ENCODE measurements around the gene HOXA1. TPM values are rescaled to one million over a fixed set of nuclear protein-coding genes. Genes with fewer than 3 reads are reported as not detected.

HOXA1 gene
- total RNA-seq, 1 experiment from 2014 or later = 8.8 TPM

- Histone ChIP-seq H3K9me3 (ENCODE audit: control insufficient read depth, insufficient read depth, low read depth, low read length) (no peaks in the 10 kb centered on the region), H3K4me3 (ENCODE audit: low read depth in 2 of 2, low read length in 2 of 2) (peak overlapping the region; percentile 85 to 93), H3K4me1 (ENCODE audit: control insufficient read depth, insufficient read depth, low read length) (peaks cover 57% of the 10 kb centered on the region), H3K36me3 (ENCODE audit: control insufficient read depth, insufficient read depth, low read length) (0 out of 2 replicates have a peak, but pooled peaks cover 3% of the 10 kb centered on the region), H3K27ac (ENCODE audit: low read length) (peak overlapping the region; percentile 67), H3K27me3 (ENCODE audit: control insufficient read depth, insufficient read depth, low read length) (no peaks in the 10 kb centered on the region)
- in situ Hi-C loops (cut with HindIII; ENCODE audit: low pct_unique_long_range_greater_than_20kb, low sequenced_read_pairs) (no loop called here), intact Hi-C loops (cut with micrococcal nuclease; ENCODE audit: unreplicated experiment) (loop anchor here (10.0 kb wide), 1 partner anchor 60 kb away; no protein-coding TSS in a partner anchor)
- no TSS peak for BruUV-seq (replicated peaks)
- CTCF ChIA-PET = interaction anchor here (0.6 to 1.1 kb wide), 4 partner anchors 10 to 231 kb away, joined by 3 to 7 read pairs (median 4); no protein-coding TSS in a partner anchor
- POLR2A ChIA-PET = interaction anchor here (0.7 to 1.7 kb wide), 2 partner anchors 20 to 230 kb away, joined by 3 to 4 read pairs; partner anchors contain the start of gene SKAP2
- no peak for ATAC-seq
- DNase-seq (ENCODE audit: low read depth, low spot score) = no peak
- no peak for TF ChIP-seq SIN3A (IDR thresholded peaks at IDR 0.05; ENCODE audit: borderline replicate concordance, insufficient read depth, low read depth, low read length)
- TF ChIP-seq TCF7L2 (IDR thresholded peaks at IDR 0.05; ENCODE audit: low read depth, low read length) = no peak
- TF ChIP-seq POLR2AphosphoS5 (IDR thresholded peaks at IDR 0.05; ENCODE audit: low read depth, low read length) = no peak
- no peak for TF ChIP-seq CTCF (IDR thresholded peaks at IDR 0.05)
- TF ChIP-seq REST (IDR thresholded peaks at IDR 0.05; ENCODE audit: insufficient read depth in 1 of 2, low read depth in 2 of 2, low read length in 1 of 2) = no peak
Observed at GRCh38 chr7:27094304-27095049, 1.3 kb downstream of the HOXA1 start.

- BruUV-seq (replicated peaks) = no TSS peak
- Histone ChIP-seq H3K36me3 (ENCODE audit: control insufficient read depth, insufficient read depth, low read length) (no peaks in the 10 kb centered on the region), H3K4me1 (ENCODE audit: control insufficient read depth, insufficient read depth, low read length) (peaks cover 51% of the 10 kb centered on the region), H3K27ac (ENCODE audit: low read length) (peak overlapping the region; percentile 71), H3K27me3 (ENCODE audit: control insufficient read depth, insufficient read depth, low read length) (no peaks in the 10 kb centered on the region), H3K9me3 (ENCODE audit: control insufficient read depth, insufficient read depth, low read depth, low read length) (no peaks in the 10 kb centered on the region), H3K4me3 (ENCODE audit: low read depth in 2 of 2, low read length in 2 of 2) (no peak overlapping the region; a peak in 1 of 4 replicates)
- ChIA-PET POLR2A (interaction anchor here (0.6 to 1.7 kb wide), 3 partner anchors 17 to 229 kb away, joined by 3 to 4 read pairs (median 3); partner anchors contain the start of gene SKAP2), CTCF (interaction anchor here (1.5 kb wide), 1 partner anchor 17 kb away, joined by 3 read pairs; no protein-coding TSS in a partner anchor)
- intact Hi-C loops (cut with micrococcal nuclease; ENCODE audit: unreplicated experiment) (loop anchor here (10.0 kb wide), 1 partner anchor 59 kb away; no protein-coding TSS in a partner anchor), in situ Hi-C loops (cut with HindIII; ENCODE audit: low pct_unique_long_range_greater_than_20kb, low sequenced_read_pairs) (no loop called here)
- TF ChIP-seq POLR2AphosphoS5 (IDR thresholded peaks at IDR 0.05; ENCODE audit: low read depth, low read length) (no peak), REST (IDR thresholded peaks at IDR 0.05; ENCODE audit: insufficient read depth in 1 of 2, low read depth in 2 of 2, low read length in 1 of 2) (no peak), SIN3A (IDR thresholded peaks at IDR 0.05; ENCODE audit: borderline replicate concordance, insufficient read depth, low read depth, low read length) (no peak), CTCF (IDR thresholded peaks at IDR 0.05) (no peak), TCF7L2 (IDR thresholded peaks at IDR 0.05; ENCODE audit: low read depth, low read length) (no peak)
- ATAC-seq (no peak), DNase-seq (ENCODE audit: low read depth, low spot score) (no peak)
Observed at GRCh38 chr7:27093184-27093895, 2.5 kb downstream of the HOXA1 start.
